A549 (cell line): ENCODE data around the gene SOCS7.

Experiments used
- CTCF ChIP-seq: fragments of >200 bp; sonication (Bioruptor Twin); formaldehyde crosslinking; IDR thresholded peaks from 3 replicates; pipeline ENCODE4 v1.5.1; 2016
- GATA3 ChIP-seq: IDR thresholded peaks from 2 replicates; pipeline ENCODE4 v1.6.1; 2012; ENCODE audit warnings: borderline replicate concordance
- MAZ ChIP-seq: fragments of 150-350 bp; IDR thresholded peaks from 2 replicates; pipeline ENCODE4 v1.6.1; 2014; ENCODE audit warnings: antibody characterized with exemption, low read depth, low read length, borderline replicate concordance
- MYC ChIP-seq: IDR thresholded peaks from 2 replicates; pipeline ENCODE4 v1.6.1; 2012; ENCODE audit warnings: mild to moderate bottlenecking, inconsistent platforms, low read length, improper control_type of control experiment, borderline replicate concordance
- POLR2A ChIP-seq: IDR thresholded peaks from 2 replicates; pipeline ENCODE4 v1.6.1; 2012; ENCODE audit warnings: mild to moderate bottlenecking, low read length
- RCOR1 ChIP-seq: fragments of 150-350 bp; IDR thresholded peaks from 2 replicates; pipeline ENCODE4 v1.6.1; 2014; ENCODE audit warnings: antibody characterized with exemption, low read length, low read depth

DNA sequence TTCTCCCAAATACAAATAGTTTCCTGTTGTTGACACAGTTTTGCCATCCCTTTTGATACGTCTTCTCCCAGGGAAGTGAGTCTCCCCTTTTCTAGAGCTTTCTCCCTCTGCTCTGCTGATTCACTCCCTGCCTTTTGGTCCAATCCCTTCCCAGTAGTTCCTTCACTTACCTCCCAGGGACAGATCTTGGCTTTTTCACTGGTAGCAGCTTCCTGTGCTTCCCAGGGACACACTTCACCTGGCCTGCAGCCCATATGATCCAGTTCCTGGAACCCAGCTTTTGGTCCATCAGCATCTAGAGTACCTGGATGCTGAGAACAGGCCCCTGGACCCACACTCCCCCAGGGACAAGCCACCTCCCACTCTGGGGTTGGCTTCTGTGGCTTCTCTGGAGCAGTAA lies 23.7 kb upstream of the SOCS7 start:
- TF ChIP-seq RCOR1 (no peak), POLR2A (no peak), GATA3 (no peak), MAZ (no peak), CTCF (no peak), MYC (no peak)
